Measurements from ENCODE around the gene HNRNPA2B1. TPM values are rescaled to one million over a fixed set of nuclear protein-coding genes. Genes with fewer than 3 reads are reported as not detected.
"Not testable (repeated sequence)": the region's sequence is repeated elsewhere in the genome, so short reads cannot be mapped to it uniquely, and the experiment has no call there.

HNRNPA2B1 gene
- polyA plus RNA-seq, 2 of the 4 experiments (the other 2 are of a cell fraction) = 1,070 to 2,251 TPM

DNA sequence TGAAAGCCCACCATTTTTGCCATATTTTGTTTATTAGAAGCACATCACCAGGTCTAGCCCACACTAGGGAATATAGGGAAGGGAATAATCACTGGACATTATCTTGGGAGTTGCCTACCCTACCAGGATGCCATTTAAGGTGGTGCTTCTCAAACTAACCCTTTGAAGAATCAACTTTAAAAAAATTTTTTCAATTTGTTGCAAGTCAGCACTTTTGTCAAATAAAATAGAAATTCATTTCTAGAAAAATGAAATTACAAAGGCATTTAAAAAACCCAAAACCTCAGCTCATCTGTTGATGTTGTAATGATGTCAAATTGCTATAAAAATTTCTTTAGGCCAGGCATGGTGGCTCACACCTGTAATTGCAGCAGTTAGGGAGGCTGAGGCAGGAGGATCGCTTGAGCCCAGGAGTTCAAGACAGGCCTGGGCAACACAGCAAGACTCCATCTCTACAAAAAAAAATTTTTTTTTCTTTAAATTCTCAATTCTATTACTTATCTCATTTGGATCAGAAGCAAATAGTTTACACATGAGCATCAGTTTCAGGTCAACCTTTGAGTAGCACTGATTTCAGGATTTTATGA is 51.1 kb downstream of the HNRNPA2B1 start:
- WGBS (ENCODE audit: missing lambda C conversion rate) = 88% methylated on average over 1 of the region's 1 CpG
- POLR2A ChIA-PET = no interaction called here
- FAIRE-seq = no peak

DNA sequence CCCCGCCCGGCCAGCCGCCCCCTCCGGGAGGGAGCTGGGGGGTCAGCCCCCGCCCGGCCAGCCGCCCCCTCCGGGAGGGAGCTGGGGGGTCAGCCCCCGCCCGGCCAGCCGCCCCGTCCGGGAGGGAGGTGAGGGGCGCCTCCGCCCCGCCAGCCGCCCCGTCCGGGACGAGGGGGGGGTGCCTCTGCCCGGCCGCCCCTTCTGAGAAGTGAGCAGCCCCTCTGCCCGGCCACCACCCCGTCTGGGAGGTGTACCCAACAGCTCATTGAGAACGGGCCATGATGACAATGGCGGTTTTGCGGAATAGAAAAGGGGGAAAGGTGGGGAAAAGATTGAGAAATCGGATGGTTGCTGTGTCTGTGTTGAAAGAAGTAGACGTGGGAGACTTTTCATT is 52.2 kb downstream of the HNRNPA2B1 start:
- not testable (repeated sequence) for H3K9me3 ChIP-seq
- CTCF ChIA-PET = interaction anchor here (2.1 kb wide), 1 partner anchor 58 kb away, joined by 7 read pairs; no protein-coding TSS in a partner anchor
- WGBS (ENCODE audit: missing lambda C conversion rate) = 89% methylated on average over 9 of the region's 29 CpGs

More for the DNA sequence above, 51.1 kb downstream of the HNRNPA2B1 start:
- TF ChIP-seq MAFK (IDR thresholded peaks at IDR 0.05; ENCODE audit: partially characterized antibody) (peak; percentile 95), RCOR1 (IDR thresholded peaks at IDR 0.05; ENCODE audit: low read depth, low read length) (no peak)
- no peak for ATAC-seq
- Histone ChIP-seq H3K27ac (no peak overlapping the region), H3K4me1 (peaks cover 14% of the 10 kb centered on the region; the same call in 2 of the 3 replicates), H3K9me3 (no peaks in the 10 kb centered on the region), H3K4me2 (no peak overlapping the region), H3K4me3 (no peak overlapping the region)
- CTCF ChIA-PET = no interaction called here
- DNase-seq (ENCODE audit: low read depth in 1 of 2, low spot score in 1 of 2) = no peak

DNA sequence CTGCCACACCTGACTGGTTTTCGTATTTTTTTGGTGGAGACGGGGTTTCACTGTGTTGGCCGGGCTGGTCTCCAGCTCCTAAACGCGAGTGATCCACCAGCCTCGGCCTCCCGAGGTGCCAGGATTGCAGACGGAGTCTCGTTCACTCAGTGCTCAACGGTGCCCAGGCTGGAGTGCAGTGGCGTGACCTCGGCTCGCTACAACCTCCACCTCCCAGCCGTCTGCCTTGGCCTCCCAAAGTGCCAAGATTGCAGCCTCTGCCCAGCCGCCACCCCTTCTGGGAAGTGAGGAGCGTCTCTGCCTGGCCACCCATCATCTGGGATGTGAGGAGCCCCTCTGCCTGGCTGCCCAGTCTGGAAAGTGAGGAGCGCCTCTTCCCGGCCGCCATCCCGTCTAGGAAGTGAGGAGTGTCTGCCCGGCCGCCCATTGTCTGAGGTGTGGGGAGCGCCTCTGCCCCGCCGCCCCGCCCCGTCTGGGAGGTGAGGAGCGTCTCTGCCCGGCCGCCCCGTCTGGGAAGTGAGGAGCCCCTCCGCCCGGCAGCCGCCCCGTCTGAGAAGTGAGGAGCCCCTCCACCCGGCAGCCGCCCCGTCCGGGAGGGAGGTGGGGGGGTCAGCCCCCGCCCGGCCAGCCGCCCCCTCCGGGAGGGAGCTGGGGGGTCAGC is 52.8 kb downstream of the HNRNPA2B1 start:
- POLR2A ChIA-PET; H3K4me2 ChIP-seq; H3K27ac ChIP-seq; DNase-seq (ENCODE audit: low read depth in 1 of 2, low spot score in 1 of 2); ATAC-seq; H3K9me3 ChIP-seq; FAIRE-seq; H3K4me3 ChIP-seq: not testable (repeated sequence)
- CTCF ChIA-PET = interaction anchor here (1.2 to 2.1 kb wide), 3 partner anchors 57 to 1031 kb away, joined by 4 to 9 read pairs (median 7); no protein-coding TSS in a partner anchor
- H3K4me1 ChIP-seq = peaks cover 24% of the 10 kb centered on the region
- 97% methylated on average over 22 of the region's 43 CpGs for WGBS (ENCODE audit: missing lambda C conversion rate)

More for the DNA sequence above, 52.2 kb downstream of the HNRNPA2B1 start:
- DNase-seq (ENCODE audit: low read depth in 1 of 2, low spot score in 1 of 2); FAIRE-seq; POLR2A ChIA-PET; H3K27ac ChIP-seq; ATAC-seq; H3K4me2 ChIP-seq; H3K4me3 ChIP-seq: not testable (repeated sequence)
- H3K4me1 ChIP-seq = peaks cover 25% of the 10 kb centered on the region

DNA sequence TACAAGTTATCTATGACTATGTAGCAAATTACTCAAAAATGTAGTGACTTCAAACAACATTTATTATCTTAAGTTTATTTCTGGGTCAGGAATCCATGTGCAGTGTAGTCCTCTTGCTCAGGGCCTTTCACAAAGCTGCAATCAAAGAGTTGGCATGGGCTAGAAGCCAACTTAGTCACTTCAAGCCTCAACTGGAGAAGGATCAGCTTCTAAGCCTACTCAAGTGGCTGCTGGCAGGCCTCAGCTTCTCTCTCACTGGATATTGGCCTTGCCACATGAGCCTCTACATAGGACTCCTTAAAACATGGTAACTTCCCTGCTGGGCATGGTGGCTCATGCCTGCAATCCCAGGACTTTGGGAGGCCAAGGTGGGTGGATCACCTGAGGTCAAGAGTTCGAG is 53.5 kb downstream of the HNRNPA2B1 start:
- peak in 1 of 2 experiments; percentile 26 for DNase-seq (ENCODE audit: low read depth in 1 of 2, low spot score in 1 of 2)
- ChIA-PET CTCF (interaction anchor here (1.2 to 2.1 kb wide), 3 partner anchors 56 to 1032 kb away, joined by 4 to 9 read pairs (median 7); no protein-coding TSS in a partner anchor), POLR2A (no interaction called here)
- TF ChIP-seq MYC (IDR thresholded peaks at IDR 0.05; ENCODE audit: borderline replicate concordance, low read length) = no peak
- TF ChIP-seq ZNF302 (CRISPR knock-in tag; IDR thresholded peaks at IDR 0.05) = no peak
- TF ChIP-seq, protein P1, sequence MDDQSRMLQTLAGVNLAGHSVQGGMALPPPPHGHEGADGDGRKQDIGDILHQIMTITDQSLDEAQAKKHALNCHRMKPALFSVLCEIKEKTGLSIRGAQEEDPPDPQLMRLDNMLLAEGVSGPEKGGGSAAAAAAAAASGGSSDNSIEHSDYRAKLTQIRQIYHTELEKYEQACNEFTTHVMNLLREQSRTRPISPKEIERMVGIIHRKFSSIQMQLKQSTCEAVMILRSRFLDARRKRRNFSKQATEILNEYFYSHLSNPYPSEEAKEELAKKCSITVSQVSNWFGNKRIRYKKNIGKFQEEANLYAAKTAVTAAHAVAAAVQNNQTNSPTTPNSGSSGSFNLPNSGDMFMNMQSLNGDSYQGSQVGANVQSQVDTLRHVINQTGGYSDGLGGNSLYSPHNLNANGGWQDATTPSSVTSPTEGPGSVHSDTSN (IDR thresholded peaks at IDR 0.05) = no peak
- TF ChIP-seq HDAC2 (IDR thresholded peaks at IDR 0.05) = no peak
- TF ChIP-seq ESRRA (IDR thresholded peaks at IDR 0.05; ENCODE audit: borderline replicate concordance, low read length) = no peak
- TF ChIP-seq RNF2 (IDR thresholded peaks at IDR 0.05; ENCODE audit: borderline replicate concordance, low read depth) = no peak
- TF ChIP-seq CHD2 (IDR thresholded peaks at IDR 0.05; ENCODE audit: low read length, partially characterized antibody) = no peak
- TF ChIP-seq HEYL (CRISPR knock-in tag; IDR thresholded peaks at IDR 0.05) = no peak
- TF ChIP-seq EHMT2 (IDR thresholded peaks at IDR 0.05; ENCODE audit: low read depth) = no peak
- no peak for TF ChIP-seq FOSL2 (IDR thresholded peaks at IDR 0.05)
- no peak for TF ChIP-seq FOSL2 (CRISPR knock-in tag; IDR thresholded peaks at IDR 0.05)
- TF ChIP-seq HOXA7 (CRISPR knock-in tag; IDR thresholded peaks at IDR 0.05) = no peak
- TF ChIP-seq SREBF2 (IDR thresholded peaks at IDR 0.05) = no peak
- no peak for TF ChIP-seq ZC3H11A (IDR thresholded peaks at IDR 0.05)
- TF ChIP-seq JUN (IDR thresholded peaks at IDR 0.05) = no peak
- no peak overlapping the region for H3K4me3 ChIP-seq
- 90% methylated on average over 1 of the region's 1 CpG for WGBS (ENCODE audit: missing lambda C conversion rate)
- H3K27ac ChIP-seq = no peak overlapping the region
- peaks cover 23% of the 10 kb centered on the region for H3K4me1 ChIP-seq
- no peak for FAIRE-seq
- no peaks in the 10 kb centered on the region for H3K9me3 ChIP-seq
- no peak for ATAC-seq
- no peak overlapping the region for H3K4me2 ChIP-seq

All from A549 (cell line).